Thoracic aorta (tissue), 2 donors: Measurements from ENCODE around the gene CRAMP1. TPM values are rescaled to one million over a fixed set of nuclear protein-coding genes. Genes with fewer than 3 reads are reported as not detected.

Experiments
- ATAC-seq: fragments of 150-250 bp; one replicate; pipeline ENCODE4 v1.8.0; 2017; ENCODE audit warnings: low read depth; ENCODE audit not compliant: insufficient number of reproducible peaks, low FRiP score
- DNase-seq: peaks from one replicate; pipeline ENCODE4 v3.0.0-alpha.2; 2020; ENCODE audit warnings: low spot score
- H3K27ac ChIP-seq, 2 donors: fragments of 200-600 bp; sonication (generic); 1 replicate in 1 of 2; 2 replicates in 1 of 2; pipeline ENCODE4 v1.5.1; 2016; ENCODE audit warnings: mild to moderate bottlenecking in 2 of 2, moderate library complexity in 2 of 2
- H3K27me3 ChIP-seq: fragments of 200-600 bp; sonication (generic); replicated peaks from 2 replicates; pipeline ENCODE4 v1.6.0; 2016; ENCODE audit warnings: mild to moderate bottlenecking; ENCODE audit not compliant: insufficient read depth
- H3K36me3 ChIP-seq: fragments of 200-600 bp; sonication (generic); one replicate; pipeline ENCODE4 v1.5.1; 2016
- H3K4me1 ChIP-seq, 2 donors: fragments of 200-600 bp; sonication (generic); 1 replicate in 1 of 2; 2 replicates in 1 of 2; pipeline versions ENCODE4 v1.5.1 to v1.6.0; 2016; ENCODE audit warnings: low read depth in 2 of 2, mild to moderate bottlenecking in 1 of 2; ENCODE audit not compliant: control insufficient read depth in 1 of 2
- H3K4me3 ChIP-seq: fragments of 200-600 bp; sonication (generic); 2 replicates; pipeline ENCODE4 v1.5.1; 2016; ENCODE audit warnings: mild to moderate bottlenecking
- H3K9me3 ChIP-seq: fragments of 200-600 bp; sonication (generic); 2 replicates; pipeline ENCODE4 v1.5.1; 2016
- CTCF ChIP-seq: fragments of 200-600 bp; sonication (generic); IDR thresholded peaks from one replicate; pipeline ENCODE4 v1.5.1; 2019; ENCODE audit warnings: antibody characterized with exemption
- total RNA-seq, 2 donors: library from RNA; depleted of rRNA; stranded (reverse); fragments of >200 nt; gene quantifications; one replicate each; pipeline versions ENCODE4 v1.1.0 to v1.2.3, GENCODE V29; 2016

Gene CRAMP1
- total RNA-seq, 2 donors from 2014 or later = 15.0 to 21.4 TPM

DNA sequence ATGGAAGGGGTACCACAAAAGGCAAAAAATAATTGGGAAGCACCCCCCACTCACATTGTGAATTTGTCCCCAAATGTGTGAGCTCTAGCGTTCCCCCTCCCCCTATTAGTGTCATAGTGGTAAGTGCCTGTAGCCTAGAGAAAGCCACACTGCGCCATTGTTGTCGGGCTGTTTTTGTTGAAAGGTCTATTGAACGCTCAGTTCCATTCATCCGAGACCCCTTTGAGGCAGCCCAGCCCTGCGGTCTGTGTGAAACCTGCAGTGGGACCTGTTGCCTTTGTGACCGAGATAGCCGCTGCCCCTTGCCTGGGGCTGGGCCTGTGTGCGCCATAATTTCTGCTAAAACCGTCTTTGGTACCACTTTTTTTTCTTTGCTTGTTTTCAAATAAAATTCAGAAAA, 68.9 kb downstream of the CRAMP1 start:
- Histone ChIP-seq H3K4me1 (peaks cover 6 to 11% of the 10 kb centered on the region in 2 donors), H3K27me3 (no peaks in the 10 kb centered on the region), H3K4me3 (no peak overlapping the region), H3K36me3 (peaks cover 19% of the 10 kb centered on the region), H3K27ac (no peak overlapping the region), H3K9me3 (no peaks in the 10 kb centered on the region)
- DNase-seq (no peak), ATAC-seq (no peak)
- no peak for TF ChIP-seq CTCF

- Histone ChIP-seq H3K36me3 (peaks cover 19% of the 10 kb centered on the region), H3K27ac (peak overlapping the region; percentile 81 to 89), H3K4me3 (no peak overlapping the region), H3K27me3 (no peaks in the 10 kb centered on the region), H3K4me1 (peaks cover 3 to 43% of the 10 kb centered on the region in 2 donors), H3K9me3 (no peaks in the 10 kb centered on the region)
- TF ChIP-seq CTCF = no peak
- ATAC-seq (no peak), DNase-seq (no peak)
Observed at GRCh38 chr16:1687427-1688316, 75.5 kb downstream of the CRAMP1 start.

DNA sequence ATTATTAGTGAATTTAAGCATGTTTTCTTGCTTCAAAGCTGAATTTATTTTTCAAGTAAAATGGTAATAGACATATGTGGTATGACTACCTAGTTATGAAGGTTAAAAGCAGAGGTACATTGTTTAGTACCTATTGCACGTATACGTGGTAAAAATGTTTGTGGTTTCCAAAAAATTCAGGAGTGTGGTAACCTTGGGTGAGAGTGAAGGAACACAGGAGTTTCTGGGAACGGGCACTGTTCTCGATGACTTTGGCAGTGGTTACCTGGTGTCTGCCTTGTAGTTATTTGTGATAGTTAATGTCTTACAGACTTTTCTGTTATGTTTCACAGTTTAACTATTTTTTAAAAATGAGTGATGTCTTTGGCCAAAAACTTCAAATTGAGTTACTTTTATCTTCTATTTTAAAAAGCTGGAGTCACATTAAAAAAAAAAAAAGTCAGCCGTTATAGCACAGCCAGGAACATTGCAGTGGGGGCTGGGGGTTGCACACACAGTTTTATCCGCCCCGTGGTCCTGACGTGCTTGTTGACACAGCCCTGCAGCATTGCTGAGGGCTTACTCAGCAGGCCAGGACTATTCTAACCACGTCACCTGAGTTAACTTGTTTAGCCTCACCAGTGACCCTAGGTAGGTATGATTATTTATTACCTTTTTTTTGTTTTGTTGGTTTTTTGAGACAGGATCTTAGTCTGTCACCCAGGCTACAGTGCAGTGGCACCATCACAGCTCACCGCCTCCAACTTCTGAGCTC, 76.8 kb downstream of the CRAMP1 start:
- ATAC-seq (no peak), DNase-seq (peak; percentile 39)
- Histone ChIP-seq H3K36me3 (peaks cover 11% of the 10 kb centered on the region), H3K4me1 (peaks cover 3 to 43% of the 10 kb centered on the region in 2 donors), H3K9me3 (no peaks in the 10 kb centered on the region), H3K27me3 (no peaks in the 10 kb centered on the region), H3K27ac (peak overlapping the region; percentile 81 to 89), H3K4me3 (no peak overlapping the region)
- TF ChIP-seq CTCF = no peak

DNA sequence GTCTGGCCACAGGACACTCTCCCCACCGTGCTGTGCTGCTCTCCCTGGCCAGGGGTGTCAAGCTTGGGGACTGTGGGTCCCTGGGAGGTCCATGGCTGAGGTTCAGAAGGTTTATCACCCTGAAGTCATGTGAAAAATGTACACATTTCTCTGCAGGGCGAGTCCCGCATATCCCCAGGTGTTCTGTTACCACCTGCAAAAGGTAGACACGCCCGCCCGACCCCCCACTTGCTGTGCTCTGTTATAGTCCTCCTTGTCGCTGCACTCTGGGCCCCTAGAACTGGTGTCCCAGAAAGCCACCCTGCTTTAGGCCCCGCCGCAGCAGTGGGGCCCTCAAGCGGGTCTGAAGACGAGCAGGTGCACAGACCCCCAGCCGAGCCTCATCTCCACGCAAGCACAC, 77.7 kb downstream of the CRAMP1 start:
- no peak overlapping the region for H3K4me3 ChIP-seq
- H3K27me3 ChIP-seq = no peaks in the 10 kb centered on the region
- H3K36me3 ChIP-seq = peaks cover 8% of the 10 kb centered on the region
- ATAC-seq (no peak), DNase-seq (no peak)
- no peaks in the 10 kb centered on the region for H3K9me3 ChIP-seq
- H3K27ac ChIP-seq = peak overlapping the region; percentile 81 to 89
- no peak for TF ChIP-seq CTCF
- peaks cover 3 to 43% of the 10 kb centered on the region in 2 donors for H3K4me1 ChIP-seq

GRCh38 chr16:1690810-1691209, 78.7 kb downstream of the CRAMP1 start:
- Histone ChIP-seq H3K36me3 (peaks cover 2% of the 10 kb centered on the region), H3K9me3 (no peaks in the 10 kb centered on the region), H3K27ac (peak overlapping the region; percentile 43 to 81), H3K27me3 (no peaks in the 10 kb centered on the region), H3K4me3 (no peak overlapping the region), H3K4me1 (peaks cover 3 to 43% of the 10 kb centered on the region in 2 donors)
- ATAC-seq = no peak
- TF ChIP-seq CTCF = no peak
- no peak for DNase-seq
